MCF 10A (cell line): Measurements from ENCODE around the gene TAGLN. TPM values are rescaled to one million over a fixed set of nuclear protein-coding genes. Genes with fewer than 3 reads are reported as not detected.

Experiments
- BruUV-seq: library from RNA; stranded (reverse); fragments of 400-500 nt; replicated peaks from 2 replicates; lab custom pipeline; 2021; lab: Mats Ljungman, UMichigan
- CTCF ChIA-PET: fragments of 300-600 bp; sonication (Branson Sonifier 250); formaldehyde crosslinking; extraction: SDS; loops from one replicate; lab custom pipeline; 2021; ENCODE audit warnings: antibody characterized with exemption, inconsistent platforms; lab: Yijun Ruan, JAX
- POLR2A ChIA-PET: fragments of 300-600, 350-650 bp; sonication (Branson Sonifier 250); formaldehyde crosslinking; extraction: SDS; loops from one replicate; lab custom pipeline; 2020; ENCODE audit warnings: antibody characterized with exemption, inconsistent platforms; lab: Yijun Ruan, JAX
- DNase-seq: peaks from one replicate; pipeline ENCODE4 v3.0.0-alpha.2; 2018; ENCODE audit not compliant: unreplicated experiment
- H3K27ac Mint-ChIP-seq: one replicate; pipeline ENCODE4 v1.8.0; 2022; ENCODE audit warnings: mild to moderate bottlenecking, low read depth, mixed read lengths; ENCODE audit not compliant: unreplicated experiment
- H3K27me3 Mint-ChIP-seq: one replicate; pipeline ENCODE4 v1.8.0; 2022; ENCODE audit warnings: mixed read lengths; ENCODE audit not compliant: insufficient read depth, unreplicated experiment
- H3K36me3 Mint-ChIP-seq: one replicate; pipeline ENCODE4 v1.8.0; 2022; ENCODE audit warnings: mild to moderate bottlenecking, moderate library complexity, mixed read lengths; ENCODE audit not compliant: insufficient read depth, unreplicated experiment
- H3K4me1 Mint-ChIP-seq: one replicate; pipeline ENCODE4 v1.8.0; 2022; ENCODE audit warnings: mixed read lengths; ENCODE audit not compliant: insufficient read depth, unreplicated experiment
- H3K4me3 Mint-ChIP-seq: one replicate; pipeline ENCODE4 v1.8.0; 2022; ENCODE audit warnings: mild to moderate bottlenecking, moderate library complexity, mixed read lengths; ENCODE audit not compliant: unreplicated experiment
- H3K9me3 Mint-ChIP-seq: one replicate; pipeline ENCODE4 v1.8.0; 2022; ENCODE audit warnings: mixed read lengths; ENCODE audit not compliant: unreplicated experiment
- intact Hi-C: fragments of 100-400 bp; cut with micrococcal nuclease; formaldehyde crosslinking; loops from 2 replicates; pipeline ENCODE4 v1.14.1; 2022
- total RNA-seq: library from RNA; stranded (reverse); gene quantifications from 2 replicates; pipeline ENCODE4 v1.2.3, GENCODE V29; 2022
- TF ChIP-seq, protein P1 (sequence below): fragments of 200-600 bp; IDR thresholded peaks from one replicate; pipeline ENCODE4 v1.8.0; 2022; ENCODE audit warnings: antibody characterized with exemption, mild to moderate bottlenecking; ENCODE audit not compliant: unreplicated experiment

The TAGLN gene
- total RNA-seq, 1 experiment from 2014 or later: 45.4 TPM

DNA sequence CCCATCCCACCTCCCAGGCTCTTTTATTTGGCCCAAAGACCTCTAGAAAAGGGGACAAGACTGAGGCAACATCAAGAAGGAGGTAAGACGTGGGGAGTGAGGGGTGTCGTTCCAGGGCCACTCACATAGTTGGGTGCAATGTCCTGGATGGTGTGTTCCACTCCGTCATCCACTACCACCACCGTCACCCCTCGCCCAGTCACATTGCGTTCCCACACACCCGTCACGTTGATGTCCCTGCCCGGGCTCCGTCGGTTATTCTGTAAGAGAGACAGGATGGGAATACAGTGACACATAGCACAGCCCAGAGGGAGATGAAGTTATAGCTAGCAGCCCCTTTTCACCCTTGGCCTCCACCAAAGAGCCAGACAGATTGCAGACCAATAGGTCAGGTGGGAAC is 28.9 kb downstream of the TAGLN start:
- no peaks in the 10 kb centered on the region for H3K9me3 Mint-ChIP-seq
- no TSS peak for BruUV-seq
- no peak overlapping the region for H3K27ac Mint-ChIP-seq
- H3K36me3 Mint-ChIP-seq: peaks cover 44% of the 10 kb centered on the region
- CTCF ChIA-PET: interaction anchor here (0.7 to 1.2 kb wide), 4 partner anchors 8 to 125 kb away, joined by 3 to 5 read pairs (median 4); no protein-coding TSS in a partner anchor
- H3K27me3 Mint-ChIP-seq: no peaks in the 10 kb centered on the region
- DNase-seq: no peak
- POLR2A ChIA-PET: no interaction called here
- intact Hi-C loops: loop anchor here (5.0 kb wide), 2 partner anchors 436 to 496 kb away; partner anchors contain the start of gene APOA5
- H3K4me3 Mint-ChIP-seq: no peak overlapping the region
- peaks cover 21% of the 10 kb centered on the region for H3K4me1 Mint-ChIP-seq
- TF ChIP-seq, protein P1, sequence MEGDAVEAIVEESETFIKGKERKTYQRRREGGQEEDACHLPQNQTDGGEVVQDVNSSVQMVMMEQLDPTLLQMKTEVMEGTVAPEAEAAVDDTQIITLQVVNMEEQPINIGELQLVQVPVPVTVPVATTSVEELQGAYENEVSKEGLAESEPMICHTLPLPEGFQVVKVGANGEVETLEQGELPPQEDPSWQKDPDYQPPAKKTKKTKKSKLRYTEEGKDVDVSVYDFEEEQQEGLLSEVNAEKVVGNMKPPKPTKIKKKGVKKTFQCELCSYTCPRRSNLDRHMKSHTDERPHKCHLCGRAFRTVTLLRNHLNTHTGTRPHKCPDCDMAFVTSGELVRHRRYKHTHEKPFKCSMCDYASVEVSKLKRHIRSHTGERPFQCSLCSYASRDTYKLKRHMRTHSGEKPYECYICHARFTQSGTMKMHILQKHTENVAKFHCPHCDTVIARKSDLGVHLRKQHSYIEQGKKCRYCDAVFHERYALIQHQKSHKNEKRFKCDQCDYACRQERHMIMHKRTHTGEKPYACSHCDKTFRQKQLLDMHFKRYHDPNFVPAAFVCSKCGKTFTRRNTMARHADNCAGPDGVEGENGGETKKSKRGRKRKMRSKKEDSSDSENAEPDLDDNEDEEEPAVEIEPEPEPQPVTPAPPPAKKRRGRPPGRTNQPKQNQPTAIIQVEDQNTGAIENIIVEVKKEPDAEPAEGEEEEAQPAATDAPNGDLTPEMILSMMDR: no peak

DNA sequence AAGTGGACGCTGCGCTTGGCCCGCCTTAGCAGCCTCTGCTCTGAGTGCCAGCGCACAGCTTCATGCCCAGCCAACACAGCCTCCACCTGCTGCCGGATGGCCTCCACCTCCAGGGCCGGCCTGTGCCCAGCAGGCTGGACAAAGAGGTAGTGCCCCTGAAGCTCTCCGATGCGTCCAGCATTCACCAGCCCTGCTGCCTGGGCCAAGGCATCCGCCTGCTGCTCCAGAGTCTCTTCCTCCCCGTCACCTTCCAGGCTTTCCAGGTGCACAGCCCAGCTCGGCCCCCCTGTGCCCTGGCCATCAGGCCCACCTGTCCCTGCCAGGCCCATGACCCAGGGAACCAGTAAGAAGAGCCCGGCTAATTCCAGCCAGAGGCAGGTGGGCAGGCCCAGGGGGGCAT is 30.2 kb downstream of the TAGLN start:
- H3K4me1 Mint-ChIP-seq: peaks cover 26% of the 10 kb centered on the region
- intact Hi-C loops: loop anchor here (5.0 kb wide), 2 partner anchors 437 to 497 kb away; partner anchors contain the start of gene APOA5
- no peaks in the 10 kb centered on the region for H3K27me3 Mint-ChIP-seq
- peaks cover 37% of the 10 kb centered on the region for H3K36me3 Mint-ChIP-seq
- ChIA-PET CTCF (interaction anchor here (0.6 to 3.7 kb wide), 4 partner anchors 9 to 1259 kb away, joined by 3 to 27 read pairs (median 4); no protein-coding TSS in a partner anchor), POLR2A (no interaction called here)
- BruUV-seq: TSS peak; percentile 4
- no peak overlapping the region for H3K27ac Mint-ChIP-seq
- H3K9me3 Mint-ChIP-seq: no peaks in the 10 kb centered on the region
- H3K4me3 Mint-ChIP-seq: no peak overlapping the region
- DNase-seq: no peak
- TF ChIP-seq, protein P1: no peak

DNA sequence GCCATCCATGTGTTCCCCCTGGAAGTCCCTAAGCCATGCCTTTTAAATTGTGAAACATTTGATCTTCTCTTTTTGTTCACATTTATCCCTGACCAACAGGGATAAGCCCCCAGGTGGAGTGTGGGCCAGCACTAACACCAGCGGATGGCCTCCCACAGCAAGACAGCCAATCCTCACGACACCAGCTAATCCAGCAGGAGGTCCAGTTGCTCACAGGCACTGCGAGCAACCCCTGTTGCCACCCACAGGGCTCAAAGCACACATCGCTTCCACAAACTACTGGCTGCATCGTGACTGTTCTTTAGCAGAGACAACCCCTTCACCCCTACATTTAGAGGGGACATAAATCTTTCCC is 30.7 kb downstream of the TAGLN start:
- no peaks in the 10 kb centered on the region for H3K27me3 Mint-ChIP-seq

More for the DNA sequence above, 30.7 kb downstream of the TAGLN start:
- intact Hi-C loops: loop anchor here (5.0 to 10.0 kb wide), 4 partner anchors 155 to 585 kb away; partner anchors contain the start of gene APOA5
- Mint-ChIP-seq H3K9me3 (no peaks in the 10 kb centered on the region), H3K4me3 (peak overlapping the region; percentile 94), H3K4me1 (peaks cover 26% of the 10 kb centered on the region), H3K36me3 (peaks cover 37% of the 10 kb centered on the region), H3K27ac (no peak overlapping the region)
- no peak for DNase-seq
- no TSS peak for BruUV-seq
- POLR2A ChIA-PET: interaction anchor here (4.8 kb wide), 1 partner anchor 86 kb away, joined by 37 read pairs; the partner anchor contains the start of gene PAFAH1B2
- TF ChIP-seq, protein P1: no peak
- CTCF ChIA-PET: interaction anchor here (0.7 to 3.7 kb wide), 3 partner anchors 9 to 1259 kb away, joined by 3 to 27 read pairs (median 3); no protein-coding TSS in a partner anchor
